Stimulated activated CD4-positive, alpha-beta T cell treated with anti-CD3 and anti-CD28 coated beads, TNF-alpha, amount 100 ng/mL, for 24 hours (primary cell): ENCODE results near the gene CELSR3.

ENCODE experiments used
- DNase-seq, 3 experiments: peaks; one replicate each; pipeline ENCODE4 v3.0.0-alpha.2; 2020; ENCODE audit warnings: low read depth in 3 of 3

The CELSR3 gene

GRCh38 chr3:48599509-48600285, 63.0 kb downstream of the CELSR3 start:
- DNase-seq = no peak

- no peak for DNase-seq
Observed at GRCh38 chr3:48599077-48599501, 63.6 kb downstream of the CELSR3 start.

- no peak for DNase-seq
Observed at GRCh38 chr3:48598323-48599076, 64.2 kb downstream of the CELSR3 start.

GRCh38 chr3:48597408-48597800, 65.3 kb downstream of the CELSR3 start:
- DNase-seq = no peak

DNA sequence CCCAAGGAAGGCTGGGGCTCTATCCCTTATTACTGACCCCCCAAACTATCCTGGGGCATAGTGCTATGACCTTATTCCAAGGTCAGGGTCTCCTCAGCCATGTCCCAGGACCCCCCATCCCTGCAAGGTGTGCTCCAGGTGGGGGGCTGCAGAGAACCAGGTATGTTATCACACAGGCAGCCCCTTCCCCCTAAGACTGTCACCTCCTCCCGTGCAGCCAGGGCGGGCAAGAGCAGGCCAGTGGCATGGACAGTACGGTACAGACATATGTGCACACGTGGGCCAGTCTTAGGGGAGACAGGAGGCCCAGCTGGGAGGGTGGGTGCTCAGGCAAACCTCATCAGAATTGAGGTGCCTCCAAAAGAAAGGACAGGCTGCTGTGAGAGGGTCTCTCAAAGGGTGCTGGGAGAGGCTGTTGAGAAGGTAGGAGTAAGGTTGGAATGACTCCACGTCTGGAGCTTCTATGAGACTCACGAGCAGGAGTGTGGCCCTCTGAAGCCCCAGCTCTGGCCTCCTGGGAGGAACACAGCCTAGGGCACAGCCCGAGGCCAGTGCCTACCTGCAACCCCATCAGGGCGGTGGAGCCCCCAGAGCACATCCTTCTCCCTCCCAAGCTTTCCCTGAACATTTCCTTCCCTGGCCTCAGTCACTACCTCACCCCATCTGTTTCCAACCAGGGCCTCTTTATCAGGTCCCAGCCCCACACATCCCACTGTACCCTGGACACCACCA, 65.8 kb downstream of the CELSR3 start:
- no peak for DNase-seq

DNA sequence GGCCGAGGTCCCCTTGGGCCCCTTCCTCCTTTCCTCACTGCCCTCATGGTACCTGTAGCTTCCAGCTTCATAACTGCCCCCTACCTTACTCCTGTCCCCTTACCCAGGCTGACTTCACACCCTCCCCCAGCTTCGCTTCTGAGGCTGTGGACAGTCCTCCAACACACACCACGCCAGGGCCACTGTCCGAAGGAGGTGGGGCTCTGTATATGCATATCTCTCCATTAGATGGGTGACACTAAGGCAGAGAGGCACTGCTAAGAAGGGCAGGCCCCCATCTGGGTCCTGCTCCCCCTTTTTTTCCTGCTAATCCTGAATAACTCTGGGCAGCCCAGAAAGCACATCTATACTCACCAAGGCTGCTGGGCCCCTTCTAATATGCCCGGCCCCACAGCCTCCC, 66.5 kb downstream of the CELSR3 start:
- DNase-seq = no peak

DNA sequence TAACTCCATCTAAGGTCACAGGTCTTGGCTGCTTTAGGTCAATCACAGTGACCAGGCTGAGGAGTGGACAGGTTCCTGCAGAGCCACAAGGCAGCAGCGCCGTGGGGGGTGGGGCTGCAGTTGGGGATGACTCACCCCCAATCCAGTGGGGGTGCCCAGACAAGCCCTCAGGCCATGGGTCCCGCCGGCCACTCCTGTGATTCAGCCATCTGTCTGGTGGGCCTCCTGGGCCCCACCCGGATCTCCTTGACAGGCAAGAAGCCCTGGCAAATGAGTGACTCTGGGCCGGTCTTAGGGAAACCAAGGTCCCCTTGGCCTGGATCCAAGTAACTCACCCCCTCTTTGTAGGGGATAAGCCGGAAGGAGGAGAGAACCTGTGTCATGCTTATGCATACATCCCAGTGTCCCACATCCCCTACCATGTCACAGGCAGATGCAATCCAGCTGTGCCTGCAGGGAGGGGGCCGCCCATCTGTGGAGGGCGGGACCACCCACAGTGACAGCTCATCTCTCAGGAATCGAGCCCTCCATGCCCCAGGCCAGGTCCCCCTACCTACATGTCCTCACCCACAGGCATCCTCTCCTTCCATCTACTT, 67.1 kb downstream of the CELSR3 start:
- DNase-seq = no peak

DNA sequence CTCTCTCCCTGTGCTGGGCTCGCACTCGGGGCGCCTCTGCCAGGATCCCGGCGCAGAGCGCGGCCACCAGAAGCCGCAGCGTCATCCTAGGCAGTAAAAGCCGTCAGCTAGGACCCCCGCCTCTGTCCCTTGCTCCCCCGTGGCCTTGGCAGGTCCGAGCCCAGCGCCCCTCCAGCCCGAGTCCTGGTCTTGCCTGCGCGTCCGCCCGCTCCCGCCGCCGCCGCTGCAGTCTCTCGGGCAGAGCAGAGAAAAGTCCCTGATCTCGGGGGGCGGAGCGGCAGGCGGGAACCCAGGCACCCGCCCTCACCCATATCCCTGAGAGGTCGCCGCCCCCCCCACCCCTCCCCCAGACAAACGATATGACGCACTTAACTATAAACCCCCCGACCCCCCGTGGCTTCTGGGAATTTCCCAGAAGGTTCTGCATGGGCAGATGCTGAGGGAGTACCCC, 67.6 kb downstream of the CELSR3 start, which contains the start of gene COL7A1:
TSS of gene COL7A1 (minus strand) at position 255 of the 451 bp plus-strand sequence. CDS start at position 85, 170 bp downstream.
- DNase-seq = no peak

GRCh38 chr3:48594417-48595049, 68.2 kb downstream of the CELSR3 start:
- DNase-seq = no peak

GRCh38 chr3:48593337-48593736, 69.3 kb downstream of the CELSR3 start:
- no peak for DNase-seq

GRCh38 chr3:48592519-48593087, 70.1 kb downstream of the CELSR3 start:
- no peak for DNase-seq

GRCh38 chr3:48591886-48592518, 70.7 kb downstream of the CELSR3 start:
- DNase-seq = no peak

DNA sequence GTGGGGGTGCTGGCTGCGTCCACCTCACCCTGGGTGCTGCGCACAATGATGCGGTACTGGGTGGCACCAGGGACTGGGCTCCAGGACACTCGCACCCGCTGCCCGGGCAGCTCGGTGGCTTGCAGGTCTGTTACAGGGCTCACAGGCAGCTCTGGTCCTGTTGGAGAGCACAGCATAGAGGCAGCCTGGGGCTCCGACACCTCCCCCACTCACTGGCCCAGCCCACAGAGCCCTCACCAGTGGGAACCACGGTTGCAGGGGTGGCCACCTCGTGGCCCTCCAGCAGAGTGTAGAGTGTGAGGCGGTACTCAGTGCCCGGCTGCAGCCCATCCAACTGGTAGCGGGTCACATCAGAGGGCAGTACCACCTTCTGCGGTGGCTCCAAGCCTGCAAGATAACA, 71.2 kb downstream of the CELSR3 start:
- no peak for DNase-seq

- no peak for DNase-seq
Observed at GRCh38 chr3:48588230-48588629, 74.5 kb downstream of the CELSR3 start.

- DNase-seq = no peak
Observed at GRCh38 chr3:48587686-48588085, 75.0 kb downstream of the CELSR3 start.
